ENCODE data around the gene SIPA1.
A peak's percentile ranks its signal among the peaks of the same experiment; 100 is the strongest.

The SIPA1 gene

DNA sequence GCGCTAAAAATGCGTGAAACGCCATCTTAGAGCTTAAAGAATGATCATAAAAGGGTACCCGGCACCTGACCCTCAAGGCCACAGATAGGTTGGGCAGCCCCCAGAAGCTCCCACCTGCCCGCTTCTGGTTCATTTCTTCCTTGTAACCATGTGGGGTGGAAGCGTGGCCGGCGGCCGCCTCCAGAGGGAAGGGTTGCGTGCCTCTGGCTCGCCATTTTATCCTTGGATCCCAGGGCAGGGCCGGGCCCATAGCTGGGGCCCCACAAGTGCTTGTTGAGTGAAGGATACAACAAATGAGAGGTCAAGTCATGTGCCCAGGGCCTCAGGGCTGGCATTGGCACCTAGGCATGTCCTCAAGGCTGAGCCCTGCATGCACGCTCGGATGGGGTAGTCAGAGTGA, 16.4 kb upstream of the SIPA1 start:
- FAIRE-seq (no peak), DNase-seq (ENCODE audit: insufficient read length, low spot score) (no peak)
- TF ChIP-seq, protein P1, sequence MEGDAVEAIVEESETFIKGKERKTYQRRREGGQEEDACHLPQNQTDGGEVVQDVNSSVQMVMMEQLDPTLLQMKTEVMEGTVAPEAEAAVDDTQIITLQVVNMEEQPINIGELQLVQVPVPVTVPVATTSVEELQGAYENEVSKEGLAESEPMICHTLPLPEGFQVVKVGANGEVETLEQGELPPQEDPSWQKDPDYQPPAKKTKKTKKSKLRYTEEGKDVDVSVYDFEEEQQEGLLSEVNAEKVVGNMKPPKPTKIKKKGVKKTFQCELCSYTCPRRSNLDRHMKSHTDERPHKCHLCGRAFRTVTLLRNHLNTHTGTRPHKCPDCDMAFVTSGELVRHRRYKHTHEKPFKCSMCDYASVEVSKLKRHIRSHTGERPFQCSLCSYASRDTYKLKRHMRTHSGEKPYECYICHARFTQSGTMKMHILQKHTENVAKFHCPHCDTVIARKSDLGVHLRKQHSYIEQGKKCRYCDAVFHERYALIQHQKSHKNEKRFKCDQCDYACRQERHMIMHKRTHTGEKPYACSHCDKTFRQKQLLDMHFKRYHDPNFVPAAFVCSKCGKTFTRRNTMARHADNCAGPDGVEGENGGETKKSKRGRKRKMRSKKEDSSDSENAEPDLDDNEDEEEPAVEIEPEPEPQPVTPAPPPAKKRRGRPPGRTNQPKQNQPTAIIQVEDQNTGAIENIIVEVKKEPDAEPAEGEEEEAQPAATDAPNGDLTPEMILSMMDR (IDR thresholded peaks at IDR 0.05; ENCODE audit: insufficient read depth, missing control alignments), result no peak

DNA sequence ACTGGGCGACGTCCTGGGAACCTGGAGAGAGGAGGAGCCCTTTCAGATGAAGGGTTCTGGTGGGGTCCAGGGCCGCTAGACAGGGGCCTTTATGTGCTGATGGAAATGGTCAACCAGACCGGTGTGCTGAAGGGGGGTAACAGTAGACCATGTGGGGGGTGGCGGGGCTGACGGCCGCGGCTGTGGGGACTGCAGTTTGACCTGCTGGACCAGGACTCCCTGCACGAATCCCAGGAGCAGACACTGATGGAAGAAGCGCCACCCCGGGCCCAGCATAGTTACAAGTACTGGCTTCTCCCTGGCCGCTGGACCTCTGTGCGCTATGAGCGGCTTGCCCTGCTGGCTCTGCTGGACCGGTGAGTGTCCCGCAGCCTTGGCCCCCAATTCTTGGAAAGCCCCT, 15.9 kb upstream of the SIPA1 start:
- TF ChIP-seq, protein P1 (IDR thresholded peaks at IDR 0.05; ENCODE audit: insufficient read depth, missing control alignments), result no peak
- no peak for DNase-seq (ENCODE audit: insufficient read length, low spot score)
- no peak for FAIRE-seq

DNA sequence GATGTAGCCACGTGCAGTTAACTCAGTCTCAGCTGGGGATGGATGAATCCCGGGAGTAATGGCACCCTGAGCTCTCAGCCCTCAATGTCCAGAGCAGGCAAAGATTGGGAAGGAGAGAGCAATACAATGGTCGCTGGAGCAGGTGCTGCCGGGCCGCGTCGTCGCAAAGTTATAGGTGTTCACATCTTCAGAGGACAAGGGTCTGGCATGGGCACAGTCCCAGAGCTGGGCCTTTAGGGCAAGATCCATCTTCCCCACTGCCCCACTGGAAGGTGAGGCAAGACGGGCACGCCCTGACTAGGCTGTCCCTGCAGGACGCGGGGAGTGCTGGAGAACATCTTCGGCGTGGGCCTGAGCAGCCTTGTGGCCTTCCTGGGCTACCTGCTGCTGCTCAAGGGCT, 14.7 kb upstream of the SIPA1 start:
- no peak for FAIRE-seq
- DNase-seq (ENCODE audit: insufficient read length, low spot score), result no peak
- TF ChIP-seq, protein P1 (IDR thresholded peaks at IDR 0.05; ENCODE audit: insufficient read depth, missing control alignments), result no peak

DNA sequence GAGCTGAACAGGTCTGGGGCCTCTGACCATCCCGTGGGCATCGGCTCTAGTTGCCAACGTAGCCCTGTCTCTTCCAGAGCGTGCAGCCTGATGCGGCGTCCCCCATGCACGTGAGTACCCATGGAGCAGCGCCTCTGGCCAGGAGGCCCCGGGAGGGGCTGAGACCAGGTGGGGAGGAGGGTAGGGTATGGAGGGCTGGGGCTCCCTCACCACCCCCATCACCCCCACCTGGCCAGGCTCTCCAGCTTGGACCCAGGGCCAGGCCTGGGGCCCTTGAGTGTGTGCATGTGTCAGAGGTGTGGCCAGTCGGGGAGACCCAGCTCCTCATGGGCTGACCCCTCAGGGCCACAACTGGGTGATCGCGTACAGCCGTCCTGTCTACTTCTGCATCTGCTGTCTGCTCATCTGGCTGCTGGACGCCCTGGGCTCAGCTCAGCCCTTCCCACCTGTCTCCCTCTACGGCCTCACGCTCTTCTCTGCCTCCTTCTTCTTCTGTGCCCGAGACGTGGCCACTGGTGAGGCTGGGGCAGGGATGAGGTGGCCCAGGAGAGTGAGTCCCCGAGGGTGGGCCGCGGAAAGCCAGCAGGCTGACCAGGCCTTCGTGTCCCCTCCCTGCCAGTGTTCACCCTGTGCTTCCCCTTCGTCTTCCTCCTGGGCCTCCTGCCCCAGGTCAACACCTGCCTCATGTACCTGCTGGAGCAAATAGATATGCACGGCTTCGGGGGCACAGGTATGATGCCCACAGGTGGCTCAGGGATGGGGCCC, 13.9 kb upstream of the SIPA1 start:
- TF ChIP-seq, protein P1 (IDR thresholded peaks at IDR 0.05; ENCODE audit: insufficient read depth, missing control alignments), result no peak
- FAIRE-seq (no peak), DNase-seq (ENCODE audit: insufficient read length, low spot score) (no peak)

DNA sequence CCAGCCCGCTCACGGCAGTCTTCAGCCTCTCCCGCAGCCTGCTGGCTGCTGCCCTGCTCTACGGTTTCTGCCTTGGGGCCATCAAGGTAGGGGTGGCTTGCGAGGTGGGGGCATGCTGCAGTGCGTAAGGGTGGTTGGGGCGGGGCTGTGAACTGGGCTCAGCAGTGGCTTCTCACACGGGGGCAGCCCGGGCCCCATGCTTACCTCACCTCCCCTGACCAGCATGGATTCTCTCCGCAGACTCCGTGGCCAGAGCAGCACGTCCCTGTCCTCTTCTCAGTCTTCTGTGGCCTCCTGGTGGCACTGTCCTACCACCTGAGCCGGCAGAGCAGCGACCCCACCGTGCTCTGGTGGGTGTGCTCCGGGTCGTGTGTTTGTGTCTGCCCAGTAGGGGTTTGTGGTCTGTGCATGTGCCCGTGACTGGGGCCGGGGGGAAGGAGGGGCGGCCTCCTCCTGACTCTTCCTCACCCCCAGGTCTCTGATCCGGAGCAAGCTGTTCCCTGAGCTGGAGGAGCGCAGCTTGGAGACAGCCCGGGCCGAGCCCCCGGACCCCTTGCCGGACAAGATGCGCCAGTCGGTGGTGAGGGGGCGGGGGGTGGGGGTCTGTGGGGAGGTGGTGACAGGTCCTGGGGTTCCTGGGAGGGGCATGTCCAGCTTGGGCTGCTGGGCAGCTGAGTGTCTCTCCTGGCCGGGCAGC, 12.8 kb upstream of the SIPA1 start:
- TF ChIP-seq, protein P1 (IDR thresholded peaks at IDR 0.05; ENCODE audit: insufficient read depth, missing control alignments), result no peak
- DNase-seq (ENCODE audit: insufficient read length, low spot score), result no peak
- no peak for FAIRE-seq

DNA sequence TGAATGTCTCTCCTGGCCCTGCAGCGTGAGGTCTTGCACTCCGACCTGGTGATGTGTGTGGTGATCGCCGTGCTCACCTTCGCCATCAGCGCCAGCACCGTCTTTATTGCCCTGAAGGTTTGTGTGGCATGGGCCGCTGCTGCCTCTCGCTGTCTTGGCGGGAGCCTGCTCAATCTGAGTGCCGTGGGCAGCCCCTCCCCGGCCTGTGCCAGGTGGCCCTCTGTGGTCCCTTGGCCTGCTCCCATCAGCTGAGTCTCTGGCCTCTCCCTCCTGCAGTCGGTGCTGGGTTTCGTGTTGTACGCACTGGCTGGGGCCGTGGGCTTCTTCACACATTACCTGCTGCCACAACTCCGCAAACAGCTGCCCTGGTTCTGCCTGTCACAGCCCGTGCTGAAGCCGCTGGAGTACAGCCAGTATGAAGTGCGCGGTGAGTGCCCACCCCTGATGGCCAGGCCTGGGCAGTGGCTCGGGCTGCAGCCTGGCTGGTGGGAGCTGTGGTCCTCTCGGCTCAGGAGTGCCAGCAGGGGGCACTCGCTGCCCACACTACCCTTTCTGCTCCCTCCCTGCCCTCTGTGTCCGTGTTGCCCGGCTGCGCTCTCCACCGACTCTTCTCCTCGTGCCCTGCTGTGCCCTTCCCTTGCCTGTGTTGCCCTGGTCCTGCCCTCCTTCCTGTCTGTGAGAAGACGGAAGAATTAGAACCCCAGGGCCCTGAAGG, 12.1 kb upstream of the SIPA1 start:
- TF ChIP-seq, protein P1 (IDR thresholded peaks at IDR 0.05; ENCODE audit: insufficient read depth, missing control alignments), result peak; percentile 45
- DNase-seq (ENCODE audit: insufficient read length, low spot score) (peak; percentile 55), FAIRE-seq (no peak)

Data from D721Med (cell line).